T-helper 9 cell (primary cell): Measurements from ENCODE around the gene CCDC27.

ENCODE experiments used
- DNase-seq: peaks from one replicate; pipeline ENCODE4 v3.0.0-alpha.2; 2020

Gene CCDC27

GRCh38 chr1:3718764-3719163 is 33.5 kb upstream of the CCDC27 start:
- no peak for DNase-seq

GRCh38 chr1:3721955-3722465 is 30.2 kb upstream of the CCDC27 start:
- no peak for DNase-seq

GRCh38 chr1:3722846-3723245 is 29.4 kb upstream of the CCDC27 start:
- no peak for DNase-seq

GRCh38 chr1:3724416-3725030 is 27.7 kb upstream of the CCDC27 start:
- peak; percentile 85 for DNase-seq

- no peak for DNase-seq
Observed at GRCh38 chr1:3725366-3725765, 26.9 kb upstream of the CCDC27 start.

- DNase-seq, result no peak
Observed at GRCh38 chr1:3727042-3727824, 25.0 kb upstream of the CCDC27 start.

- DNase-seq, result no peak
Observed at GRCh38 chr1:3727825-3728776, 24.1 kb upstream of the CCDC27 start.

- DNase-seq, result no peak
Observed at GRCh38 chr1:3729594-3730542, 22.4 kb upstream of the CCDC27 start.

GRCh38 chr1:3730543-3731247 is 21.6 kb upstream of the CCDC27 start:
- DNase-seq, result no peak

GRCh38 chr1:3731583-3732433 is 20.4 kb upstream of the CCDC27 start:
- no peak for DNase-seq

GRCh38 chr1:3732434-3733093 is 19.7 kb upstream of the CCDC27 start:
- no peak for DNase-seq

GRCh38 chr1:3733094-3733882 is 19.0 kb upstream of the CCDC27 start:
- no peak for DNase-seq

GRCh38 chr1:3733883-3734589 is 18.2 kb upstream of the CCDC27 start:
- no peak for DNase-seq

- DNase-seq, result no peak
Observed at GRCh38 chr1:3734602-3735001, 17.6 kb upstream of the CCDC27 start.

- DNase-seq, result no peak
Observed at GRCh38 chr1:3735027-3735681, 17.1 kb upstream of the CCDC27 start.

- DNase-seq, result no peak
Observed at GRCh38 chr1:3735688-3736087, 16.6 kb upstream of the CCDC27 start.

GRCh38 chr1:3736131-3736561 is 16.1 kb upstream of the CCDC27 start:
- DNase-seq, result no peak

GRCh38 chr1:3736708-3737107 is 15.5 kb upstream of the CCDC27 start:
- no peak for DNase-seq
